Stimulated activated CD8-positive, alpha-beta memory T cell treated with anti-CD3 and anti-CD28 coated beads, Interleukin-15, amount 100 ng/mL, for 1 hour (primary cell): ENCODE measurements around the gene RAMP2.
"Not testable (repeated sequence)": the region's sequence is repeated elsewhere in the genome, so short reads cannot be mapped to it uniquely, and the experiment has no call there.

Experiments used
- DNase-seq: peaks from one replicate; pipeline ENCODE4 v3.0.0-alpha.2; 2020; ENCODE audit warnings: low read depth

The RAMP2 gene, protein sequence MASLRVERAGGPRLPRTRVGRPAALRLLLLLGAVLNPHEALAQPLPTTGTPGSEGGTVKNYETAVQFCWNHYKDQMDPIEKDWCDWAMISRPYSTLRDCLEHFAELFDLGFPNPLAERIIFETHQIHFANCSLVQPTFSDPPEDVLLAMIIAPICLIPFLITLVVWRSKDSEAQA

DNA sequence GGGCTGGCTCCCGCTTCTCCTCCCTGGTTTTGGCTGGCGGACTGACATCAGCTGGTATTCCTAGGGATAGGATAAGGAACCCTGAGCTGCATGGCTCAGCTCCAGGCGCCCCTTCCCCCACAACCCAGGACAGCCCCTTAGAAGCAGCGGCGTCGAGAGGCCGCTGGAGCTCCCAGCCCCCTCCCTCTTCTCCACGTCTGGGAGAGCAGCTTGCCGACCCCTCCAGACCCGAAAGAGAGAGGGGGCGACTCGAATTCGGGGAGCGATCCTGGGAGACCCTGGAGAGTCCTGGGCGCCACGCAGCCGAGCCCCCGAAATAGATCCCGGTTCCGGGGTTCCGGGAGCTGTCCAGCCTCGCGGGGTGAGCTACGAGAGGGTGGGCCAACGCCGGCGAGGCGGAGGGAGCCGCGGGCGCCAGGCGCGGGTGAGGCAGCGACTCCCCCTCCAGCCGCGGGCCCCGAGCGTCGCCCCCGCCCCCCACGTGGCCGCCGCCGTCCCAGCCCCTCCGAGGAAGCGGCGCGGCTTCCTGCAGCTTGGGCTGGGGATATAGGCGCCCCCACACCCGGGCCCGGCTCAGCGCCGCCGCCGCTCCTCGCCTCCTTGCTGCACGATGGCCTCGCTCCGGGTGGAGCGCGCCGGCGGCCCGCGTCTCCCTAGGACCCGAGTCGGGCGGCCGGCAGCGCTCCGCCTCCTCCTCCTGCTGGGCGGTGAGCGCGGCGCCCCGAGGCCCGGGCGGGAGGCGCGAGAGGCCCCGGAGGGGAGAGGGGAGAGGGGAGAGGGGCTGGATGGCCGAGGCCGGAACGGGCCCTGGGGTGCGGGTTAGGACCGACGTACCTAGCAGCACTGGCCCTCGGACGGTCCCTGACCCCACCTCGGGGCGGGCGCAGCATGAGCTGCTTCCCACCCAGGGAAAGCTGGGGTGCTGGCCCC is at the start of gene RAMP2:
RAMP2 (plus strand) TSS at position 576 of the 930 bp plus-strand sequence; CDS start at position 611, 35 bp downstream.
- DNase-seq, result no peak

- no peak for DNase-seq
Observed at GRCh38 chr17:42720996-42721583, 39.9 kb upstream of the RAMP2 start.

DNA sequence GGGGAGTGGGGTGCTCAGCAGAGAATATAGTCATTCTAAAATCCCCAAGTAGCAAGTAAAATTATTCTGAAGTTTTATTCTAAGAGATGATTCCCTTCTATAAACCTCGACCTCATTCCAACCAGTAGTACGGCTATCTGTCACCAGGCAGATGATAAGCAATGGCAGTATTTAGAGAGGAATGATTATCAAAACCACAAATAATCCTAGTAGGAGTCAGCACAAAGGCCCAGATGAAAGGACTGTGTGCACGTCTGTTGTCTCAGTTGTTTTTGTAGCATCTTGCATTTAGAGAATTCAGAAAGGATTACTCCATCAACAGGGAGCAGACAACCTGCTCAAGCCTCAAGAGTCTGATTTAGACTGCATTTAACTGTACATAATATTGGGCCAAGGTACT is 37.4 kb upstream of the RAMP2 start:
- no peak for DNase-seq

- DNase-seq, result no peak
Observed at GRCh38 chr17:42725143-42725542, 35.9 kb upstream of the RAMP2 start.

GRCh38 chr17:42740699-42741098 is 20.3 kb upstream of the RAMP2 start:
- no peak for DNase-seq

- DNase-seq, result not testable (repeated sequence)
Observed at GRCh38 chr17:42742916-42743315, 18.1 kb upstream of the RAMP2 start.

GRCh38 chr17:42743595-42744282 is 17.3 kb upstream of the RAMP2 start:
- DNase-seq, result no peak

- DNase-seq, result peak; percentile 29
Observed at GRCh38 chr17:42744283-42744805, 16.7 kb upstream of the RAMP2 start.

- DNase-seq, result peak; percentile 76
Observed at GRCh38 chr17:42744806-42745617, 16.0 kb upstream of the RAMP2 start, which contains the start of gene EZH1. Gene EZH1, minus strand, starts transcription at chr17:42745040. Its CDS starts 16,099 bp downstream, at chr17:42728941.

DNA sequence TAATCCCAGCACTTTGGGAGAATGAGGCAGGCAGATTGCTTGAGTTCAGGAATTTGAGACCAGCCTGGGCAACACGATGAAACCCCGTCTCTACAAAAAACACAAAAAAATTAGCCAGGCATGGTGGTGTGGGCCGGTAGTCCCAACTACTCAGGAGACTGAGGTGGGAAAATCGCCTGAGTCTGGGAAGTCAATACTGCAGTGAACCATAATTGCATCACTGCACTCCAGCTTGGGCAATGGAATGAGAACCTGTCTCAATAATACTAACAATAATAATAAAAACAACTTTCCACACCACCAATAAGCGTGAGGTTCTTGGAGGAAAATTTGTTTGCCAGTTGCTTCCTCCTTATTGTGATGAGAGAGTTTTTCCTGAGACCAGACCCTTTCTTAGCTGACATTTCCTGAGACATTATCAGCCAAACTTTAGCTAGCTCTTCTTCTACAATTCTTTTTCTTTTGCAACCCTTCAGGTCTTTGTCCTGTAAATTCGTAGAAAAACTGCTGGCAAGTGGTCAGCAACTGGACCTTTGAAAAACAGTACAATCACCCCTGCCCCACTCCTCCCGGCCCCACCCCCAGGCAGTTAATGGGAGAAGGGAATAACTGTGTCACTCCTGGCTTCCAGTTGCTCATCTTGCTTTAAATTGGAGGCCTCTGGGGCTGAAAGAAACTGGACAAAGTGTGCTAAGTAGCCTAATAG is 12.7 kb upstream of the RAMP2 start:
- DNase-seq, result no peak

GRCh38 chr17:42748908-42749798 is 11.9 kb upstream of the RAMP2 start:
- DNase-seq, result no peak

DNA sequence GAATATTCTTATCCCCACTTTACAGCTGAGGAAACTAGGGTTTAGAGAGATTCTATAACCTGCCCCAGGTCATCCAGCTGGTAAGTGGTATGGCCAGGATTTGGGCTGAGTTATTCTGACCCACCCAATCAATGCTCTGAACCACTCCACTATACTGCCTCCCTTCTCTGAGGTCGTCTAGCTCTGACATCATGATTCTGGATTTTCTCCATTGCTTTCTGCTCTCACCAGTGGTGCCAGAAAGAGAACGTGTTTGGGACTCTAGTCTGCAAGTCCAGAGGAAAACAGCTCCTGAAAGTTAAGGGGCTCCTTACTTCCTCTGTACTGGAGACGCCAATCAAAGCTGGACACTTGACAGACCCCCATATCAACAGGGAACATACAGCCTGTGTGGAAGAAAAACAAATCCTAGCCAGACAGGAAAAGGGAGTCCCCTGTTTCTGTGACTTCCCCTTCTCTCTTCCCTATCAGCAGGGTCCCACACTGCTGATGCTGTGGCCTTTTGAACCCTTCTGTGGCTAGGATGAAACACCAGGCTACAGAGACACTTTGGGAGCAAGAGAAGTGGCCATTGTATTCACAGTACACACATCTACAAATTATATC is 10.2 kb upstream of the RAMP2 start:
- no peak for DNase-seq

DNA sequence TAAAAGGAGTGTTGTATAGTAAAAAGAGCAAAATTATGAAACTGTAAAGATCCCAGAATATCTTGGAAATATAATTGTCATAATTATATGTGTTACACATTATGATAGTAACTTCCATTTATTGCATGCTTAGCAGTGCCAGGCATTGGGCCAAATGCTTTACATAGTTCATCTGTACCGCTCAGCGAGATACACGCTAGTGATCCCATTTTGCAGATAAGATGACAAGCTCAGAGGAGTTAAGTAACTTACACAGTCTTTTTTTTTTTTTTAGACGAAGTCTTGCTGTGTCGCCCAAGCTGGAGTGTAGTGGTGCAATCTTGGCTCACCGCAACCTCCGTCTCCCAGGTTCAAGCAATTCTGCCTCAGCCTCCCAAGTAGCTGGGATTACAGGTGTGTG is 9.4 kb upstream of the RAMP2 start:
- DNase-seq, result no peak

DNA sequence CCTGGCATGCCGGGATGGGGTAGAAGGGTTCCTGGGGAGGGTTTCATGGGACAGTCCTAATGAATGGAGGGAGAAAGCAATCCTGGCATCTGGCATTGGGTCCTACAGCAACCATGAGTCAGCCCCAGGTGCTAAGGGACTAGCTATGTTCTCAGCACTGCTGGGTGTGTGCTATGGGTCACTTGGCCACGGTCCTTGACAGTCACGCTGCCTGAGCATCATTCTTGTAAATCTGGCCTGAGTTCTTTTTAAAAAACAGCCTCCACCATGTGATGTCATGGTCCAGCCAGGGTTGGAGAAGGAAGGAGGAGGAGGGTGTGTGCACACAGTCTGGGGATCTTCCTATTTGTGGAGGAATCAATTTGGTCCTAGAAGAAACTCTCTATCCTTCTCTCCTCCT is 6.2 kb upstream of the RAMP2 start:
- no peak for DNase-seq

DNA sequence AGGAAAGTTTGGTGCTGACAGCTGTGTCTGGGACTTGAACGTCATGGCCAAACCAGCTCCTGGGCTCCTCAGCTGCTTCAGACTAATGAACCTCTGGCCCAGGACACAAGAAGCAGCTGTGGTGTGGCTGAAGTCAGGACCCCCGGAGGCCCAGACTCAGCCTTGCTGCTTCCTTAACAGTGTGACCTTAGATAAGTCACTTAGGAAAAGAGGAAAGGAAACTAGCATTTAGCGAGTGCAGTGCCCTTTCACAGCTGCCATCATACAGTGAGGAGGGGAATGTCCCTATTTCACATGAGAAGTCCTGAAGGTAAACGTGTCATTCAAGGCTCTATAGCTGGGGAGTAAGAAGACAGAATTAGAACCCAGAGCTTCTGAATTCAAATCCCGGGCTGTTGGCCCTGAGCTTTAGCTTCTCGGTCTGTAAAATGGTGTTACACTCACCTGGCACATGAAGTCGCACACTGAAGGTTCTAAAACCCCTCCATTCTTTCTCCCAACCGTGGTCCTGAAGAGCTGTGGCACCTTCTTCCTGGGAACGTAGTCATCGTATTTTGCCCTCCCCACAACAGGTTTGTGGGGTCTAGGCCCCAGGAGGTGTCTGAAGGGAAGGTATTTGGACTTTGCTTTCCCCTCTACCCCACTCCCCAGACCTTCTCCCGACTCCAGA is 910 bp upstream of the RAMP2 start:
- DNase-seq, result no peak

- DNase-seq, result no peak
Observed at GRCh38 chr17:42761638-42762037, 611 bp downstream of the RAMP2 start.

- DNase-seq, result no peak
Observed at GRCh38 chr17:42766124-42766523, 5.1 kb downstream of the RAMP2 start.

DNA sequence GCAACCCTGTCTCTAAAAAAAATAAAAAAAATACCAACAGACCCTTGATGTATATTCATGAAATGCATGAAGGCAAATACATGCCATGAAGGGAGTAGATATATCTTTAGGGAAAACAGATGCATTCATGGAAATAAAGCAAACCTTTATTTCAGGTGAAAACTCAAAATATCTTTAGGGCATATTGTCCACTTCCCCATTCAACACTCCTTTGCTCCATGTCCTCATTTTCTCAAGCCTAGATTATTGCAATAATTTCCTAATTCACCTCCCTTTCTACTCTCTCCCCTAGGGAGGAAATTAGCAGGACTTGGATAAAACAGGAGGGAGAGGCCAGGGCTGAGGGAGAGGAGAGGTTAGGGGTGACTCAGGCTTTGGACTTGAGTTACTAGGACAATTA is 6.5 kb downstream of the RAMP2 start:
- DNase-seq, result no peak

DNA sequence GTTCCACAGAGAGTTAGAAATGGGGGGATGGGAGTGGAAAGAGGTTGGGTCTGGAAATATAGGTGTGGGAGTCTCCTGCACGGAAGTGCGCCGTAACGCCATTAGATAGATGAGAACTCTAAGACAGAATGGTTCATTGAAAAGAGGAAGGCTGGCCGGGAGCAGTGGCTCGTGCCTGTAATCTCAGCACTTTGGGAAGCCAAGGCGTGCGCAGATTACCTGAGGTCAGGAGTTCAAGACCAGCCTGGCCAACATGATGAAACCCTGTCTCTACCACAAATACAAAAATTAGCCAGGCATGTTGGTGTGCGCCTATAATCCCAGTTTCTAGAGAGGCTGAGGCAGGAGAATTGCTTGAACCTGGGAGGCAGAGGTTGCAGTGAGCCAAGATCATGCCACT is 7.0 kb downstream of the RAMP2 start:
- not testable (repeated sequence) for DNase-seq
